HepG2 (cell line): ENCODE measurements around the gene BATF3. TPM values are rescaled to one million over a fixed set of nuclear protein-coding genes. Genes with fewer than 3 reads are reported as not detected.

Experiments
- ATAC-seq: fragments of 200-7000 bp; cut with Tn5 transposase; 3 replicates; pipeline ENCODE4 v1.9.1; 2020; ENCODE audit warnings: mild to moderate bottlenecking, moderate library complexity
- BruUV-seq: library from RNA; stranded (reverse); fragments of 400-500 nt; replicated peaks from 2 replicates; lab custom pipeline; 2021; lab: Mats Ljungman, UMichigan
- CTCF ChIA-PET: fragments of 300-600 bp; formaldehyde crosslinking; extraction: SDS; loops from one replicate; lab custom pipeline; 2021; ENCODE audit warnings: low total read pairs, inconsistent platforms, low intra/inter-chr PET ratio; lab: Yijun Ruan, JAX
- POLR2A ChIA-PET: fragments of 350-600 bp; sonication (Branson Sonifier 250); formaldehyde crosslinking; loops from one replicate; lab custom pipeline; 2020; ENCODE audit warnings: antibody characterized with exemption, inconsistent platforms; lab: Yijun Ruan, JAX
- DNase-seq: peaks from one replicate; pipeline ENCODE4 v3.0.0-alpha.2; 2015; ENCODE audit warnings: low spot score
- FAIRE-seq: peaks from 3 replicates; lab custom pipeline; 2011; peaks lifted over from hg19 to GRCh38; lab: Jason Lieb, UNC
- H2AFZ ChIP-seq: one replicate; pipeline ENCODE4 v1.6.1; 2011; ENCODE audit warnings: low read length, inconsistent platforms
- H3K27ac ChIP-seq: fragments of 300-600 bp; 3 replicates; pipeline ENCODE4 v1.8.0; 2011; ENCODE audit warnings: mixed run types, mild to moderate bottlenecking, mixed read lengths, low read length, inconsistent platforms; ENCODE audit not compliant: insufficient read depth; ENCODE audit errors: extremely low read length
- H3K27me3 ChIP-seq, 2 experiments: fragments of 200-600 bp in 1 of 2; 2 replicates in 1 of 2; 3 replicates in 1 of 2; pipeline versions ENCODE4 v1.6.0 to v1.8.0; 2011; ENCODE audit warnings: low read length in 2 of 2, mild to moderate bottlenecking in 2 of 2, moderate library complexity in 2 of 2, inconsistent platforms in 1 of 2; ENCODE audit not compliant: insufficient read depth in 2 of 2, control insufficient read depth in 1 of 2
- H3K36me3 ChIP-seq, 2 experiments: fragments of 200-600 bp in 1 of 2; replicated peaks in 1 of 2; 2 replicates in 1 of 2; 3 replicates in 1 of 2; pipeline versions ENCODE4 v1.5.1 to v1.8.0; 2011; ENCODE audit warnings: low read length in 2 of 2, inconsistent platforms in 1 of 2; ENCODE audit not compliant: insufficient read depth in 2 of 2, control insufficient read depth in 1 of 2
- H3K4me1 ChIP-seq: 2 replicates; pipeline ENCODE4 v1.5.1; 2012; ENCODE audit warnings: low read length, inconsistent platforms; ENCODE audit not compliant: insufficient read depth
- H3K4me2 ChIP-seq: 2 replicates; pipeline ENCODE4 v1.6.0; 2011; ENCODE audit warnings: low read depth, low read length, inconsistent platforms
- H3K4me3 ChIP-seq, 3 experiments: fragments of 200-600 bp in 1 of 3; sonication (generic), shearing (Covaris generic) in 1 of 3; replicated peaks in 1 of 3; 2 replicates each; pipeline ENCODE4 v1.5.1; 2011 to 2016; ENCODE audit warnings: low read length in 3 of 3, inconsistent platforms in 2 of 3, low read depth in 2 of 3, mild to moderate bottlenecking in 2 of 3, control low read depth in 1 of 3, mixed read lengths in 1 of 3; ENCODE audit not compliant: insufficient read depth in 1 of 3
- H3K79me2 ChIP-seq: one replicate; pipeline ENCODE4 v1.6.1; 2011; ENCODE audit warnings: low read length, inconsistent platforms; ENCODE audit not compliant: insufficient read depth
- H3K9ac ChIP-seq: 2 replicates; pipeline ENCODE4 v1.6.0; 2011; ENCODE audit warnings: mild to moderate bottlenecking, low read depth, low read length, inconsistent platforms; ENCODE audit not compliant: insufficient read depth
- H3K9me3 ChIP-seq: 2 replicates; pipeline ENCODE4 v1.5.1; 2012; ENCODE audit warnings: mild to moderate bottlenecking, low read length
- H4K20me1 ChIP-seq: 2 replicates; pipeline ENCODE4 v1.6.0; 2011; ENCODE audit warnings: inconsistent platforms, mild to moderate bottlenecking, low read length, moderate library complexity; ENCODE audit not compliant: insufficient read depth
- CEBPB ChIP-seq: IDR thresholded peaks from 2 replicates; pipeline ENCODE4 v1.6.1; 2011; ENCODE audit warnings: low read depth, low read length, improper control_type of control experiment, borderline replicate concordance
- CEBPG ChIP-seq: IDR thresholded peaks from 2 replicates; pipeline ENCODE4 v1.6.1; 2016
- MXI1 ChIP-seq: IDR thresholded peaks from 3 replicates; pipeline ENCODE4 v1.6.1; 2012; ENCODE audit warnings: low read depth, low read length, inconsistent platforms, borderline replicate concordance
- SP5 ChIP-seq: IDR thresholded peaks from 2 replicates; pipeline ENCODE4 v1.6.1; 2016; ENCODE audit warnings: low read depth, borderline replicate concordance
- WGBS: methylation state at CpG from one replicate; pipeline ENCODE4 v1.1.6; 2017; ENCODE audit warnings: low lambda C conversion rate; 5-methylcytosine and 5-hydroxymethylcytosine counted together
- in situ Hi-C: cut with HindIII; loops from 2 replicates; pipeline ENCODE4 v1.10.0; 2017; ENCODE audit warnings: low pct_unique_long_range_greater_than_20kb; ENCODE audit not compliant: extremely low pct_ligation_motif_present
- intact Hi-C: fragments of 100-400 bp; cut with micrococcal nuclease; formaldehyde crosslinking; loops from one replicate; pipeline ENCODE4 v1.10.0; 2022; ENCODE audit not compliant: unreplicated experiment
- polyA plus RNA-seq, 8 experiments: library from polyadenylated mRNA; depleted of rRNA in 3 of 8; stranded (reverse) in 7 of 8; unstranded in 1 of 8; fragments of >200 nt; fragmentation: Illumina TruSeq in 4 of 8; extraction: Trizol in 4 of 8; gene quantifications; 2 replicates each; pipeline versions ENCODE4 v1.2.1 to v1.2.3, GENCODE V29; 2011 to 2016; ENCODE audit warnings: low read depth in 4 of 8, missing spikeins in 1 of 8, mixed read lengths in 1 of 8; ENCODE audit not compliant: insufficient read depth in 1 of 8
- total RNA-seq, 5 experiments: library from RNA; depleted of rRNA; stranded (reverse); fragments of >200 nt; fragmentation: Illumina TruSeq; extraction: Trizol; gene quantifications; 2 replicates each; pipeline ENCODE4 v1.2.3, GENCODE V29; 2016; ENCODE audit warnings: low read depth in 1 of 5
- TF ChIP-seq, protein P1 (sequence below), 2 experiments: sonication (generic) in 1 of 2; formaldehyde crosslinking in 1 of 2; IDR thresholded peaks; 2 replicates each; pipeline versions ENCODE4 v1.5.1 to v1.6.1; 2011 to 2020; ENCODE audit warnings: borderline replicate concordance in 1 of 2, low read depth in 1 of 2, low read length in 1 of 2, mild to moderate bottlenecking in 1 of 2, missing genetic modification reagents in 1 of 2, moderate library complexity in 1 of 2

BATF3 gene
- total and polyA plus RNA-seq, 2 of the 13 experiments (the other 11 are each of a cell fraction or from before 2014, with no cell fraction given): 0.13 TPM; not detected in 1

GRCh38 chr1:212665241-212666115 is 34.2 kb downstream of the BATF3 start (continued):
- TF ChIP-seq SP5 (CRISPR knock-in tag): 0 out of 2 replicates have a peak, but pooled peaks have one; percentile 15
- TF ChIP-seq, all 625 proteins: peak for 126

DNA sequence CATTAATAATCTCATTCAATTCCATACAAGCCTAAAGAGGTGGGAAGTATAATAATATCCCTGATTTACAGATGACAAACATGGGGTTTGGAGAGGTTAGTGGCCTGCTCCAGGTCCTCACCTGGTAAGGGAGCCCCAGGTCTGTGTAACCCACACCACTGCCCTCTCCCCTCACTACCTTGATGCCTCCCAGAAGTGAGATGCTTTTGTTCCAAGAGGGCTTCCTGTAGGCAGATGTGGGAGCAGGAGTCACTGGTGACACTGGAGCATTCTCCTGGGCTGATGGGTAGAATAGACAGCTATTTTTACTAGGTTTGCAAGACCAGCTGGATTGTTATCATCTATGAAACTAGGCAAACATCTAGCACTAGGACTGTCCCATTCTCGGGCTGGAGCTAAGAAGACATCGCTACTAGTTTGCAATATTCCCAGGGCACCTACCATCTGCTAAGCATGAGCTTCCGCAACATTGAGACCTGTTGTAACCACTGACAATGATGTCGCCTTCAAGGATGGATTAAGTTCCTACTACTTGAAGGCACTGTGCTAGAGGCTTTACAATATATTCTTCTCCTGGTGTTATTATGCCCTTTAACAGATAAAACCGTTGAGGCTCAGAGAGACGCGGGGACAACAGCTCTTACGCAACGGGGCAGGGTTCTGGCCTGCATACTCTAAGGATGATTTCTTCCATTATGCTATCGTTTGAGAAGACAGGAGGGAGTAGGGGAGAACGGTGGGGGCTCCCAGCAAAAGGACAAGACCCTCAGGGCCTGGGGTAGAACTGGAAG is 35.0 kb downstream of the BATF3 start:
- BruUV-seq: no TSS peak
- no peak for DNase-seq
- Histone ChIP-seq H3K4me2 (no peak overlapping the region), H3K36me3 (no peaks in the 10 kb centered on the region), H3K4me3 (peak overlapping the region in 1 of 3 experiments; percentile 85; a peak in 1 of 6 replicates), H3K27me3 (peaks cover 2 to 22% of the 10 kb centered on the region in 2 experiments; a peak in 4 of 5 replicates), H3K4me1 (peaks cover 34% of the 10 kb centered on the region), H2AFZ (no peak overlapping the region), H3K9me3 (no peaks in the 10 kb centered on the region), H4K20me1 (no peaks in the 10 kb centered on the region), H3K79me2 (no peaks in the 10 kb centered on the region), H3K27ac (no peak overlapping the region), H3K9ac (no peak overlapping the region)
- WGBS: 52% methylated on average over 5 of the region's 11 CpGs
- intact Hi-C loops (loop anchor here (1.0 to 5.0 kb wide), 4 partner anchors 34 to 333 kb away; partner anchors contain the start of gene BATF3), in situ Hi-C loops (loop anchor here (5.0 kb wide), 1 partner anchor 118 kb away; no protein-coding TSS in a partner anchor)
- TF ChIP-seq CEBPG (CRISPR knock-in tag): no peak
- TF ChIP-seq, protein P1, sequence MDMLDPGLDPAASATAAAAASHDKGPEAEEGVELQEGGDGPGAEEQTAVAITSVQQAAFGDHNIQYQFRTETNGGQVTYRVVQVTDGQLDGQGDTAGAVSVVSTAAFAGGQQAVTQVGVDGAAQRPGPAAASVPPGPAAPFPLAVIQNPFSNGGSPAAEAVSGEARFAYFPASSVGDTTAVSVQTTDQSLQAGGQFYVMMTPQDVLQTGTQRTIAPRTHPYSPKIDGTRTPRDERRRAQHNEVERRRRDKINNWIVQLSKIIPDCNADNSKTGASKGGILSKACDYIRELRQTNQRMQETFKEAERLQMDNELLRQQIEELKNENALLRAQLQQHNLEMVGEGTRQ (IDR thresholded peaks at IDR 0.05; ENCODE audit: low read depth, low read length): no peak
- TF ChIP-seq, protein P1 (CRISPR knock-in tag; IDR thresholded peaks at IDR 0.05; ENCODE audit: borderline replicate concordance): no peak
- TF ChIP-seq CEBPB: peak; percentile 55
- no peak for TF ChIP-seq MXI1
- no peak; the same call in 2 of the 3 replicates for ATAC-seq
- no peak for FAIRE-seq
- ChIA-PET CTCF (interaction anchor here (0.9 to 1.9 kb wide), 5 partner anchors 34 to 330 kb away, joined by 3 to 31 read pairs (median 3); no protein-coding TSS in a partner anchor), POLR2A (interaction anchor here (1.0 to 1.1 kb wide), 2 partner anchors 55 to 57 kb away, joined by 3 to 5 read pairs; partner anchors contain the start of gene ATF3)
